ENCODE measurements around the gene PLLP.

DNA sequence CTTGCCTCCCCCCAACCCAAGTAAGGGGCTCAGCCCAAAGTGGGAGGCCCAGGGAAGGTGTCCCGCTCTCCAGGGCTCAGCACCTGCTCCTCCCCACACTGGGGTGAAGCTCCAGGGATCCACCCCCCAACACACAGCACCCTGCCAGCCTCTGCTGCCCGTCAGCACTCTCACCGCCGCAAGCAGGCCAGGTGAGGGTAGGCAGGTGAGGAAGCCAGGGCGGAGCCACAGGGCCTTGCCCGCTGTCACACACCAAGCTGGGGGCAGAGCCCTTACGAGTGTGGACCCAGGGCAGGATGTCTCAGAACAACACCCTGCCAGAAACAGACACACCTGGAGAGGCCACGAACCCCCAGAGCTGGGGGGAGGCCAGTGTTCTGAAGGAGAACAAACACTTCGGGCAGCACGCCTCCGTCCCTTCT is 19.5 kb downstream of the PLLP start:
- TF ChIP-seq, protein P1, sequence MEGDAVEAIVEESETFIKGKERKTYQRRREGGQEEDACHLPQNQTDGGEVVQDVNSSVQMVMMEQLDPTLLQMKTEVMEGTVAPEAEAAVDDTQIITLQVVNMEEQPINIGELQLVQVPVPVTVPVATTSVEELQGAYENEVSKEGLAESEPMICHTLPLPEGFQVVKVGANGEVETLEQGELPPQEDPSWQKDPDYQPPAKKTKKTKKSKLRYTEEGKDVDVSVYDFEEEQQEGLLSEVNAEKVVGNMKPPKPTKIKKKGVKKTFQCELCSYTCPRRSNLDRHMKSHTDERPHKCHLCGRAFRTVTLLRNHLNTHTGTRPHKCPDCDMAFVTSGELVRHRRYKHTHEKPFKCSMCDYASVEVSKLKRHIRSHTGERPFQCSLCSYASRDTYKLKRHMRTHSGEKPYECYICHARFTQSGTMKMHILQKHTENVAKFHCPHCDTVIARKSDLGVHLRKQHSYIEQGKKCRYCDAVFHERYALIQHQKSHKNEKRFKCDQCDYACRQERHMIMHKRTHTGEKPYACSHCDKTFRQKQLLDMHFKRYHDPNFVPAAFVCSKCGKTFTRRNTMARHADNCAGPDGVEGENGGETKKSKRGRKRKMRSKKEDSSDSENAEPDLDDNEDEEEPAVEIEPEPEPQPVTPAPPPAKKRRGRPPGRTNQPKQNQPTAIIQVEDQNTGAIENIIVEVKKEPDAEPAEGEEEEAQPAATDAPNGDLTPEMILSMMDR (conservative IDR thresholded peaks at IDR 0.05 in 1 of 2, IDR thresholded peaks at IDR 0.05 in 1 of 2; ENCODE audit: extremely low read depth in 1 of 2, insufficient read depth in 1 of 2, low read depth in 1 of 2, low read length in 2 of 2): no peak
- no peak for TF ChIP-seq EZH2 (IDR thresholded peaks at IDR 0.05; ENCODE audit: borderline replicate concordance, low read length)
